ENCODE measurements around the gene WT1. TPM values are rescaled to one million over a fixed set of nuclear protein-coding genes. Genes with fewer than 3 reads are reported as not detected.
A peak's percentile ranks its signal among the peaks of the same experiment; 100 is the strongest.

The WT1 gene
- total RNA-seq, 1 experiment from 2014 or later, result not detected

DNA sequence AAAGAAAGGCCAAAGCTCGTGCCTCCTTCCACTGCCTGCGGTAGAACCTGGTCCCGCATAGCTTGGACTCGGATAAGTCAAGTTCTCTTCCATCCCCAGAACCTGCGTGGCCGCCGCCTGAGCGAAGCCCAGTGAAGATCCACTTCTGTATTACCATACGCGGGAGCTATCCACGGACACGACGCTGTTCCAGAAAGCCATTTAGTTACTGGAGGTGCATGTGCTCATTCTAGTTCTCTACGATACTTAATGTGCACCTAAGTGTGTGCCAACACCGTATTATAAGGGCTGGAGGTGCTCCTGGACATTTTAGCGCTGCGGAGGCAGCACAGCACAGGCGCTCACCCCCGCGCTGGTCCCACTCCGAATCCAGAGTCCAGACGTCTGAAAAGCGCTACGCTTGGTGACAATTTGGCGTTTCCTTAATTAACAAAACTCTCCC is 1.4 kb downstream of the WT1 start:
- no peaks in the 10 kb centered on the region for H3K9me3 Mint-ChIP-seq
- DNase-seq (ENCODE audit: low spot score), result no peak
- H3K4me1 Mint-ChIP-seq, result peaks cover 51% of the 10 kb centered on the region
- ChIA-PET CTCF (interaction anchor here (0.9 to 2.8 kb wide), 3 partner anchors 14 to 48 kb away, joined by 4 to 12 read pairs (median 6); no protein-coding TSS in a partner anchor), POLR2A (no interaction called here)
- no peak for ATAC-seq
- peaks cover 99% of the 10 kb centered on the region for H3K27me3 Mint-ChIP-seq (ENCODE audit: low read depth)
- TF ChIP-seq NR1H2 (CRISPR knock-in tag; IDR thresholded peaks at IDR 0.05) (no peak), NR3C1 (CRISPR knock-in tag; conservative IDR thresholded peaks at IDR 0.05; ENCODE audit: low read depth) (no peak), EMX1 (CRISPR knock-in tag; IDR thresholded peaks at IDR 0.05) (no peak), ATF6 (CRISPR knock-in tag; IDR thresholded peaks at IDR 0.05) (no peak), TEAD4 (CRISPR knock-in tag; IDR thresholded peaks at IDR 0.05) (no peak), CREB1 (CRISPR knock-in tag; IDR thresholded peaks at IDR 0.05) (no peak), ATF3 (CRISPR knock-in tag; conservative IDR thresholded peaks at IDR 0.05) (no peak), ARID4B (CRISPR knock-in tag; IDR thresholded peaks at IDR 0.05; ENCODE audit: borderline replicate concordance) (no peak)
- TF ChIP-seq, protein P1, sequence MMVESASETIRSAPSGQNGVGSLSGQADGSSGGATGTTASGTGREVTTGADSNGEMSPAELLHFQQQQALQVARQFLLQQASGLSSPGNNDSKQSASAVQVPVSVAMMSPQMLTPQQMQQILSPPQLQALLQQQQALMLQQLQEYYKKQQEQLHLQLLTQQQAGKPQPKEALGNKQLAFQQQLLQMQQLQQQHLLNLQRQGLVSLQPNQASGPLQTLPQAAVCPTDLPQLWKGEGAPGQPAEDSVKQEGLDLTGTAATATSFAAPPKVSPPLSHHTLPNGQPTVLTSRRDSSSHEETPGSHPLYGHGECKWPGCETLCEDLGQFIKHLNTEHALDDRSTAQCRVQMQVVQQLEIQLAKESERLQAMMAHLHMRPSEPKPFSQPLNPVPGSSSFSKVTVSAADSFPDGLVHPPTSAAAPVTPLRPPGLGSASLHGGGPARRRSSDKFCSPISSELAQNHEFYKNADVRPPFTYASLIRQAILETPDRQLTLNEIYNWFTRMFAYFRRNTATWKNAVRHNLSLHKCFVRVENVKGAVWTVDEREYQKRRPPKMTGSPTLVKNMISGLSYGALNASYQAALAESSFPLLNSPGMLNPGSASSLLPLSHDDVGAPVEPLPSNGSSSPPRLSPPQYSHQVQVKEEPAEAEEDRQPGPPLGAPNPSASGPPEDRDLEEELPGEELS (CRISPR knock-in tag; IDR thresholded peaks at IDR 0.05), result no peak
- H3K36me3 Mint-ChIP-seq, result no peaks in the 10 kb centered on the region
- peak overlapping the region; percentile 65 for H3K4me3 Mint-ChIP-seq
- H3K27ac Mint-ChIP-seq, result no peak overlapping the region

GRCh38 chr11:32433101-32433913 is 2.0 kb downstream of the WT1 start:
- peak overlapping the region; percentile 65 for H3K4me3 Mint-ChIP-seq
- CTCF ChIA-PET, result interaction anchor here (0.9 to 2.8 kb wide), 3 partner anchors 14 to 47 kb away, joined by 4 to 12 read pairs (median 6); no protein-coding TSS in a partner anchor
- no peak for TF ChIP-seq SP1 (CRISPR knock-in tag; conservative IDR thresholded peaks at IDR 0.05)
- TF ChIP-seq ZNF423 (CRISPR knock-in tag; IDR thresholded peaks at IDR 0.05), result no peak
- TF ChIP-seq SOX15 (CRISPR knock-in tag; IDR thresholded peaks at IDR 0.05), result no peak
- TF ChIP-seq JAZF1 (CRISPR knock-in tag; IDR thresholded peaks at IDR 0.05), result no peak
- TF ChIP-seq, protein P2, sequence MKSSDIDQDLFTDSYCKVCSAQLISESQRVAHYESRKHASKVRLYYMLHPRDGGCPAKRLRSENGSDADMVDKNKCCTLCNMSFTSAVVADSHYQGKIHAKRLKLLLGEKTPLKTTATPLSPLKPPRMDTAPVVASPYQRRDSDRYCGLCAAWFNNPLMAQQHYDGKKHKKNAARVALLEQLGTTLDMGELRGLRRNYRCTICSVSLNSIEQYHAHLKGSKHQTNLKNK (CRISPR knock-in tag; IDR thresholded peaks at IDR 0.05), result no peak
- TF ChIP-seq NFYB (CRISPR knock-in tag; conservative IDR thresholded peaks at IDR 0.05; ENCODE audit: low read depth), result no peak
- TF ChIP-seq ZNF121 (CRISPR knock-in tag; IDR thresholded peaks at IDR 0.05), result no peak
- TF ChIP-seq, protein P3, sequence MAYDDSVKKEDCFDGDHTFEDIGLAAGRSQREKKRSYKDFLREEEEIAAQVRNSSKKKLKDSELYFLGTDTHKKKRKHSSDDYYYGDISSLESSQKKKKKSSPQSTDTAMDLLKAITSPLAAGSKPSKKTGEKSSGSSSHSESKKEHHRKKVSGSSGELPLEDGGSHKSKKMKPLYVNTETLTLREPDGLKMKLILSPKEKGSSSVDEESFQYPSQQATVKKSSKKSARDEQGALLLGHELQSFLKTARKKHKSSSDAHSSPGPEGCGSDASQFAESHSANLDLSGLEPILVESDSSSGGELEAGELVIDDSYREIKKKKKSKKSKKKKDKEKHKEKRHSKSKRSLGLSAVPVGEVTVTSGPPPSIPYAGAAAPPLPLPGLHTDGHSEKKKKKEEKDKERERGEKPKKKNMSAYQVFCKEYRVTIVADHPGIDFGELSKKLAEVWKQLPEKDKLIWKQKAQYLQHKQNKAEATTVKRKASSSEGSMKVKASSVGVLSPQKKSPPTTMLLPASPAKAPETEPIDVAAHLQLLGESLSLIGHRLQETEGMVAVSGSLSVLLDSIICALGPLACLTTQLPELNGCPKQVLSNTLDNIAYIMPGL (CRISPR knock-in tag; IDR thresholded peaks at IDR 0.05), result no peak
- TF ChIP-seq USF1 (CRISPR knock-in tag; IDR thresholded peaks at IDR 0.05), result no peak
- no peak for TF ChIP-seq TCF7 (CRISPR knock-in tag; IDR thresholded peaks at IDR 0.05; ENCODE audit: low read depth)
- TF ChIP-seq HMGA2 (CRISPR knock-in tag; IDR thresholded peaks at IDR 0.05), result no peak
- no peak for TF ChIP-seq ZNF232 (CRISPR knock-in tag; IDR thresholded peaks at IDR 0.05)

More at GRCh38 chr11:32433101-32433913, 2.0 kb downstream of the WT1 start:
- Mint-ChIP-seq H3K27ac (no peak overlapping the region), H3K9me3 (no peaks in the 10 kb centered on the region), H3K4me1 (peaks cover 53% of the 10 kb centered on the region), H3K36me3 (no peaks in the 10 kb centered on the region), H3K27me3 (ENCODE audit: low read depth) (peaks cover 99% of the 10 kb centered on the region)
- POLR2A ChIA-PET, result no interaction called here
- no peak for ATAC-seq
- no peak for DNase-seq (ENCODE audit: low spot score)
